Globus pallidus (tissue), 1 donor: Measurements from ENCODE around the gene LYPD4.
"Not testable (repeated sequence)": the region's sequence is repeated elsewhere in the genome, so short reads cannot be mapped to it uniquely, and the experiment has no call there.

ENCODE experiments used
- DNase-seq: peaks from one replicate; pipeline ENCODE4 v3.0.0-alpha.2; 2015; ENCODE audit warnings: low spot score

LYPD4 gene, protein sequence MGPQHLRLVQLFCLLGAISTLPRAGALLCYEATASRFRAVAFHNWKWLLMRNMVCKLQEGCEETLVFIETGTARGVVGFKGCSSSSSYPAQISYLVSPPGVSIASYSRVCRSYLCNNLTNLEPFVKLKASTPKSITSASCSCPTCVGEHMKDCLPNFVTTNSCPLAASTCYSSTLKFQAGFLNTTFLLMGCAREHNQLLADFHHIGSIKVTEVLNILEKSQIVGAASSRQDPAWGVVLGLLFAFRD

DNA sequence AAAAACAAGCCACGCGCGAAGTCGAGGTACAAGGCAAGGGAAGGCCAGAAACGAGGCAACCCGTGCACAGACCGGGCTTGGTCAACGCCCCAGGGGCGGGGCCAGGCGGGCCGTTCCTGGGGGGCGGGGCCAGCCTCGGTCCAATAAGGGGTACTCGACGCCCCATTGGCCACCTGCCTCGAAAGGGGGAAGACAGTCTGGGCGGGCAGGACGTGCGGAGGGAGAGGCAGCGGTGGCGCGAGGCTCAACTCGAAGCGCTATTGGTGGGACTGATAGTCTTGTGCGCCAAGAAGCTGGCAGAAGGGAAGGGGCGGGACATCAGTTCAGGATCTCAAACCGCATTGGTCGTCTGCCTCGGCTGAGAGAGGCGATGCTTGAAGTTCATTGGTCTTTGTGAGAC, at the start of gene LYPD4:
LYPD4 (minus strand) TSS at position 83 of the 400 bp plus-strand sequence. CDS start 5,398 bp downstream, outside the sequence.
- DNase-seq = no peak

GRCh38 chr19:41893899-41894298, 49.4 kb upstream of the LYPD4 start:
- DNase-seq = no peak

GRCh38 chr19:41892173-41892902, 47.9 kb upstream of the LYPD4 start:
- no peak for DNase-seq

DNA sequence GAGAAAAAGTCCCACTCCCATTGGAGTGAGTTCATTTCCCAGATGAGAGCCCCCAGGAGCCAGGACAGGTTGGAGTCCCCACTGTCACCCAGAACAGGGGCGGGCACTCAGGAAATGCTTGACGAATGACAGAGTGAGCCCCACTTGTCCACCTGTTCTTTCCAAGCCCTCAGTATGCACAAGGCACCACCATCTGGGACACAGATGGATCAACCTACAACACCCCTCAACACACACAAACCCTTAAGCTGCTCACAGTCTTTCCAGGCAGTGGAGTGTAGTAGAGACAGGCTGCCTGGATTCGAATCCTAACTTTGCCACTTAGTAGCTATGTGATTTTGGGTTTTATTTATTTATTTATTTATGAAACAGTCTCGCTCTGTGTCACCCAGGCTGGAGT, 46.5 kb upstream of the LYPD4 start:
- DNase-seq = no peak

DNA sequence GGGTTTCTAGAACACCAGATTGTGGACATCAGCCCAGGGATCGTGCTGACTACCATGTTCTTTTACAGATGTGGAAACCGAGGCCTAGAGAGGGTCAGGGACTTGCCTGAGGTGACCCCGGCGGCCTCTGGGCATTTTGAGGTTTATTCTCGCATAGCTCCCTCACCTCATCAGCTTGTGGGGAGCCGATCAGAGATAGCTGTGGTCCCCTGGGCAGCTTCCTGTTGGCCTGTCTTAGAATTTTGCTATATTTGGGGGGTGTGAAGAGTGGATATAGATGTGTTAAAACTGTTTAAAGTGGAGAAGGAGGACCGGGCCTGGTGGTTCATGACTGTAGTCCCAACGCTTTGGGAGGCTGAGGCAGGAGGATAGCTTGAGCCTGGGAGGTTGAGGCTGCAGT, 45.4 kb upstream of the LYPD4 start:
- DNase-seq = no peak

GRCh38 chr19:41888926-41889325, 44.4 kb upstream of the LYPD4 start:
- DNase-seq = no peak

- DNase-seq = peak; percentile 77
These were observed 43.4 kb upstream of the LYPD4 start for GRCh38 chr19:41887711-41888382.

- DNase-seq = no peak
These were observed 42.6 kb upstream of the LYPD4 start for GRCh38 chr19:41886761-41887710.

DNA sequence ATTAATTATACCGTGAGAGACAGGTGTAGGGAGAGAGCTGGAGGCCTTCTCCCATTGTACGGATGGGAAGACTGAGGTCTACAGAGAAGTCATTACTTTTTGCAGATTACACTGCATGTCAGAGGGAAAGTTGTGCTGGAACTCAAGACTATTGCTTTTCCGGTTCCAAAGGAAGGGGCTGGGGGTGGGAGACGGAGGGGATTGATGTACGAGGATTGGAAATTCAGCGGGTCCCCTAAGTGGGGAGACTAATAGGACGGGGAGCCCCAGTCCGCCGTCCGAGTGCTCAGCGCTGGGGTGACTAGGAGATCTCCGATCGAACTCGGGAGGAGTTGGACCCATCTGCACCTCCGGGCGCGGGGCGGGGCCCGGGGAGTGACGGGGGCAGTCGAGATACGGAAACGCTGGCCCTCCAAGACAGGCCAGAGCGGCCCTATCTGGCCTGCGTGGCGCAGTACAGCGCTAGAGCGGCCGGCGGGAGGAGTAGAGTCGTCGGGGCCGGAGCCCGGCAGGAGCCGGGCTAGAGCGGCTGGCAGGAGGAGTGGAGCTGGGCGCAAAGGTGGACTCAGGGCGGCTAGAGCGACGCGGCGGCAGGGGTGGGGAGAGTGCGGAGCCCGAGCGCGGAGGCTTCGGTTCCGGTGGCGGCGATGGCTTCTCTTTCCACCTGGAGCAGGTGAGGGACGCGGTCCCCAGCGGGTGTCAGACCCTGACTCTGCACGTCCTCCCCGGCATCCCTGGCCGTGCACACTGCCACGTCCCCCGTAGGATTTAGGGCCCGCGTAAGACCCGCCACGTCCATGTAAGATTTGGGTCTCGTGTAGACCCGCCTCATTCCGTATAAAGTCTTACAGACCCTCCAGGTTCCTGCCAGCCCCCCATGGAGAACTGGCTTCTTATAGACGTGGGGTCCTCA, 39.6 kb upstream of the LYPD4 start:
- DNase-seq = peak; percentile 95

GRCh38 chr19:41883463-41883820, 39.0 kb upstream of the LYPD4 start:
- DNase-seq = no peak

GRCh38 chr19:41882568-41883462, 38.3 kb upstream of the LYPD4 start, which contains the start of gene ARHGEF1:
TSS of gene ARHGEF1 (plus strand) at chr19:41883184. CDS start at chr19:41888083, 4,899 bp downstream.
- DNase-seq = no peak

- no peak for DNase-seq
These were observed 35.8 kb upstream of the LYPD4 start for GRCh38 chr19:41880329-41880708.

GRCh38 chr19:41879670-41880328, 35.3 kb upstream of the LYPD4 start:
- no peak for DNase-seq

GRCh38 chr19:41879080-41879479, 34.6 kb upstream of the LYPD4 start:
- no peak for DNase-seq

- no peak for DNase-seq
These were observed 33.7 kb upstream of the LYPD4 start for GRCh38 chr19:41877916-41878905.

- DNase-seq = no peak
These were observed 32.7 kb upstream of the LYPD4 start, which contains the start of gene CD79A for GRCh38 chr19:41876847-41877832. TSS of gene CD79A (plus strand) at chr19:41877279. CDS start at chr19:41877305, 26 bp downstream.

GRCh38 chr19:41875973-41876372, 31.5 kb upstream of the LYPD4 start:
- DNase-seq = not testable (repeated sequence)
